KBM-7 (cell line): Measurements from ENCODE around the gene PDHB.

Source experiments
- DNase-seq: peaks from one replicate; pipeline ENCODE4 v3.0.0-alpha.2; 2015
- in situ Hi-C: fragments of 300-500 bp; cut with MboI; formaldehyde crosslinking; loops from 2 replicates; pipeline ENCODE4 v1.14.3; 2020; ENCODE audit warnings: low sequenced_read_pairs, low pct_unique_long_range_greater_than_20kb, mixed read lengths

Gene PDHB

DNA sequence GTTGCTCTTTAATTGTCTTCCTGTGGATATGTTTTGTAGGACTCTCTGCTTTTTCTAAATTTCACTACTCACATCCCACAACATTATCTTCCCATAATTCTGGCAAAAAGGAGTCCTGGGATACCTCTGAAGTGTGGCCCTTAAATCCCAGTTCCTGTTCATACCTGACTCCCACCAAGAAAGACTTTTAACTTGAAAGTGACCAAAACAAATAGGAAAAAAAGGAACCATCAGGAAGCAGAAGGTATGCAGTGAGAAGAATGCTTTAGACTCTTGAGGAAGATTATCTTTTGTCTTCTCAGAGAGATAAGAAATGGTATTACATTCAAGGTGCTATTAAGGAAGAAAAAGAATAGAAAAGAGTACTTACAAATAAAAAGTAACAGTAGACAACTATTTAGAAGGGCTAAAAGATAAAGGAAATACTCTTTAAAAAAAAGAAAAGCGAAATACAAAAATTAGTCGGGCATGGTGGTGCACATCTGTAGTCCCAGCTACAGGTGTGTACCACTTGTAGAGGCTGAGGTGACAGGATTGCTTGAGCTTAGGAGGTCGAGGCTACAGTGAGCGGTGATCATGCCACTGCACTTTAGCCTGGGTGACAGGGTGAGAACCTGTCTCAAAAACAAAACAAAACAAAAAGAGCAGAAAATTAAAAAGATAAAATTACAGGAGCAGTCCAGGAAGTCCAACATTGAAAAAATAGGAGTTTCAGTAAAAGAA lies 54.1 kb downstream of the PDHB start:
- no peak for DNase-seq
- in situ Hi-C loops: no loop called here

DNA sequence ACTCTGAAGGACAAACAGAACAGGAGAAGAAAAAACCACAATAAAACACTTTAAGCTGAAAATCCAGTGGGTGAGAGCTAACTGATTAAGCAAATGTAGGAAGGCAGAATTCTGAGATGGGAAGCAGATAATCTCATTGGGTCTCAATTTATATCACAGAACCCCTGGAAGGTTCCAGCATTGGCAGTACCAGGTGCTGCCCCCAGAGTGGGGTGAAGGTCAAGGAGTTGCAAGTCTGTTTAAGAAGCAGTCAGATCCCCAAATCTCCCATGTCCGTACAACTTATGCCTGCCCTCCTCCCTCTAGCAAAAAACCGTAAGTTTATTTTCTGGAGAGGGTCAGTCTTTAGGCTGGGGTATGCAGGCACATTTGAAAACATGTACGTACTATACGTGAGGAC lies 55.9 kb downstream of the PDHB start:
- no peak for DNase-seq
- in situ Hi-C loops: no loop called here
